ENCODE results near the gene FRMD4A.
"Not testable (repeated sequence)": the region's sequence is repeated elsewhere in the genome, so short reads cannot be mapped to it uniquely, and the experiment has no call there.

Gene FRMD4A

DNA sequence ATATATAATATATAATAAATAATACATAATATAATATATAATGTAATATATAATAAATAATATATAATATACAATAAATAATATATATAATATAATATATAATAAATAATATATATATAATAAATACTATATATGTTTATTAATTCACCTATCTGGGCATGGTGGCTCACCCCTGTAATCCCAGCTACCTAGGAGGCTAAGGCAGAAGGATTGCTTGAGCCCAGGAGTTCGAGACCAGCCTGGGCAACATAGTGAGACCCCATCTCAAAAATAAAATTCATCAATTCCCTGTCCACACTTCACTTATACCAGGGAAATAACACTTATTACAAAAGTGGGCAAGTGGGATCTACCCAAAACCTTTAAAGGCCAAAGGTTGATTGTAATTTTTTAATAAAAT is 462.9 kb downstream of the FRMD4A start:
- DNase-seq, result no peak

GRCh38 chr10:13865758-13866491 is 464.8 kb downstream of the FRMD4A start:
- DNase-seq, result no peak

GRCh38 chr10:13865220-13865619 is 465.5 kb downstream of the FRMD4A start:
- not testable (repeated sequence) for DNase-seq

- no peak for DNase-seq
Observed at GRCh38 chr10:13862546-13863233, 468.0 kb downstream of the FRMD4A start.

DNA sequence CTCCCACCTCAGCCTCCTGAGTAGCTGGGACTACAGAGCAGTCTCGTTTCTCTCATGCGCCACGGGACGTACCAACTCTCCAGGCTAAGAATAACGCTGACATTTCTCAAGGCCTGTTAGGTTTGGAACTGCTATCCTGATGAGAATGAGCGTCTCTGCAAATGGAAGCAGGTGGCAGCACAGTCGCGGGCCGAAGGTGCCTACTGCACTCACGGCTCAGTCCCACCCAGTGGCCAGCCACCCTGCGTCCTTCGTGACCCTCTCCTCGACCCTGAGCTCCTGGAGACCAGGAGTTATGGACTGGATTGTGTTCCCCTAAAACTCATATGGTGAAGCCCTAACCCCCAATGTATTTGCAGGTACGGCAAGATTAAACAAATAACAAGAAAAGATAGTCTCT is 469.8 kb downstream of the FRMD4A start:
- no peak for DNase-seq

- DNase-seq, result no peak
Observed at GRCh38 chr10:13859979-13860654, 470.6 kb downstream of the FRMD4A start.

- no peak for DNase-seq
Observed at GRCh38 chr10:13858709-13859108, 472.0 kb downstream of the FRMD4A start.

DNA sequence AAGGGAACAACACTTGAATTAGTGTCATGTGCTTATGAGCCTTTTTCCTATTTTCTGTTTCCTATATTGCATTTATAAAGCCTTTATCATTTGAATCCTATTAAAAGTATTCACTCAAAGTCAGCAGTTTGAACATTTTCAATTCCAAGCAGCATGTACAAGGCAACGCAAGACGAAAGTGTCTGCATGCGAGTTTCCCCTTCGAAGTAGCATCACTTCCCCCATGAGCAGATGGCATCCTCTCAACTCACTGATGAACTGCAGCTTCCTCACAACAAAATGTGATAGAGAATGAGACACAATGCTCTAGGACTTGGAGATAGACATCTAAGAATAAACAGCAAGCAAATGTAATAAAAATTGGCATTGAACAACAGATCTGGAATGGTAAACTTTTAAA is 473.3 kb downstream of the FRMD4A start:
- DNase-seq, result no peak

GRCh38 chr10:13853854-13854253 is 476.9 kb downstream of the FRMD4A start:
- DNase-seq, result no peak

DNA sequence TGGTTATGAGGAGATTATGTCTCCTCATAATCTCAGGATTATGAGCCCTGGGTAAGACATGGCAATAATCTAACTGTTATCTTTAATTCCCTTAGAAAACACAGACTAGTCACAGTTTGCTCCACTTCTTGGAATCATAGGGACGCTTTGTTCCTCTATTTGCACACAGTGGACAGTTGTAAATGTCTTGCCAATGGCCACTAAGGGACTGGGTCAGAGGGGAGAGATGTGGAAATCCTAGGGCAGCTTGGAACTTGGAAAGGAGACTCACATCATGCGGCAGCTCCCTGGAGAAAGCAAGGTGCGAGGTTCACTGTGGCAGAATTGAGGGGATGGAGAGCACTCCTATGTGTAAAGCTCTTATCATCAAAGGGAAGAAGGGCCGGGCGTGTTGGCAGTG is 477.9 kb downstream of the FRMD4A start:
- no peak for DNase-seq

DNA sequence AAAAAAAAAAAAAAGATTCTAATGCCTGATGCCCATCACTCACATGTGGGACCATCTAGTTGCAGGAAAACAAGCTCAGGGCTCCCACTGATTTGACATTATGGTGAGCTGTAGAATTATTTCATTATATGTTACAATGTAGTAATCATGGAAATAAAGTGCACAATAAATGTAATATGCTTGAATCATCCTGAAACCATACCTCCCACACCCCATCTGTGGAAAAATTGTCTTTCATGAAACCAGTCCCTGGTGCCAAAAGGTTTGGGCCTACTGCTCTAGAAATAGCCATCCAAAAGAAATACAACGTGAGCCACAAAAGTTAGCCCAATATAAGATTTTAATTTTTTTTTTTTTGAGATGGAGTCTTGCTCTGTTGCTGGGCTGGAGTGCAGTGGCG is 478.8 kb downstream of the FRMD4A start:
- no peak for DNase-seq

DNA sequence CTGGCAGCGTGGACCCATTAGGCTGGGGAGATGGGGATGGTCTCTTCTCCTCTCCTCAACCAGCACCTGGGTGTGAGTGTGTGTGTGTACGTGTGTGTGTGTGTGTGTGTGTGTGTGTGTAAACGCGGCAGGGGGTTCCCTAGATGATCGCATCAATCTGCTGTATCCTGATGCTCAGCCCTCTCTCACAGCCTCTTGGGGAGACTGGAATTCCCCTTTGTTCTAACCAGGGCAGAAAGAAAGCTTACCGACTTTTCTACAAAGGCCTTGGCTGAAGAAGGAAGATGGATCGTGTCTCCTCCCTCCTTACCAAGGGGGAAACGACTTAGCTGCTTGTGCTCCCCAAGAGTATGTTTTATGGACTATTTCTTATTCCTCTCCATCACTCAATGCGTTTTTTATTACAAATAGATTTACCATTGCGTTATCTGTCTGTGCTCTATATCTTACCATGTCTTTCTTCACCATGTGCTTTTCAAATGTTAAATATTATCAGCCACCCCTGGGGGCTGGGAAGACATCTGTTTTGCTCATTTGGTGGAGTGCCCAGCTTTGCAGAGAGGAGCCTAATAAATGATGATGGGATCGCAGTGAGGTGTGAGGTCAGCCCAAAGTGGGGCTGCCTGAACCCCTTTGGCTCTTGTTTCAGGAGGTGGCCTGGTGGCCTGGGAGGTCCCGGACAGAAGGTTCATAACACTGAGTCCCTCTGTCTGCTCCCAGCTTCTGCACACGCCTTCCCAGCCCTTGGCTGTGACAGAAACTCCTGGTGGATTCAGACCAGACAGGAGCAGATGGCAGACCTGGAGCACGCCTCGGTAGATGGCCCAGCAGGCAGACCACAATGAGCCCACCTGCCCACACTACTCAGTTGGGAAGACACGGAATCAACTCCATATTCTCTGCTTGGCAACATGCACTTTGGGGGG is 481.9 kb downstream of the FRMD4A start:
- DNase-seq, result no peak

- no peak for DNase-seq
Observed at GRCh38 chr10:13847201-13847631, 483.5 kb downstream of the FRMD4A start.

DNA sequence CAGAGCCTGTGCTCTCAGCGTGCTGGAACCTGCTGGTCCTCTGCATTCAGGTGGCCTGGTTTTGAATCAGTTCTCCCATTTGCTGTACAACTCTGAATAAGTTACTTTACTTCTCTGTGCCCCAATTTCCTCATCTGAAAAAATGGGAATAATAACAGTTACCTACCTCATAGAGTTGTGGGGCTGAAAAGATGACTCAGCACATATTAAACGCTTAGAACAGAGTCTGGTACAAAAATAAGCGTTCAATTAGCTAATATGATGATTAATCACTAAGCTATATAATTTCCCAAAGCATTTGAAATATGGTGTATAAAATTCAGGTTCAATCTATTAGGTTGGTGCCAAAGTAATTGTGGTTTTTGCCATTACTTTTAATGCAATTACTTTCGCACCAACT is 484.8 kb downstream of the FRMD4A start:
- DNase-seq, result no peak

DNA sequence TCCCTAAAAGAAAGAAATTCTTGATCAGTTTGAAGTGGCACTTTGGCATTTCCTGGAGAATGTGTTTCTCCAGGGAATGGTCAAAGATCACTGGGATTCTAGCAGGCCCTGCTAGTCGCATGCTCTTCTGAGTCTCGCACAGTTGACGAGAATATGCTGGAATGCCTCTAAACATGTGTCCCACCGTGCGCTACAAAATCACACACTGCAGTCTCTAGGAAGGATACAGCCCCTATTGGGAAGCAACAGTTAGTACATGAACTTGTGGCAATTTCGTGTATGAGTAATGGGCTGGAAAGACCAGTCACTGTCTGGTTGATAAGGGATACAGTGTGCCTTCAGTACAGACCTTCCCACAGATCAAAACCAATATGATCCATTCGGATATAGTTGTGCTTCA is 486.1 kb downstream of the FRMD4A start:
- no peak for DNase-seq

- DNase-seq, result no peak
Observed at GRCh38 chr10:13842117-13842516, 488.6 kb downstream of the FRMD4A start.

GRCh38 chr10:13840036-13840435 is 490.7 kb downstream of the FRMD4A start:
- no peak for DNase-seq

GRCh38 chr10:13839430-13839990 is 491.2 kb downstream of the FRMD4A start:
- DNase-seq, result no peak

- DNase-seq, result no peak
Observed at GRCh38 chr10:13839030-13839429, 491.7 kb downstream of the FRMD4A start.

- DNase-seq, result no peak
Observed at GRCh38 chr10:13837966-13838365, 492.8 kb downstream of the FRMD4A start.

- no peak for DNase-seq
Observed at GRCh38 chr10:13834581-13835286, 496.0 kb downstream of the FRMD4A start.

GRCh38 chr10:13831711-13832141 is 499.0 kb downstream of the FRMD4A start:
- DNase-seq, result no peak

Measured in NCI-H748 treated with DMSO at 0.1 percent for 48 hours (cell line).